Measurements from ENCODE around the gene CRP.

CRP gene

GRCh38 chr1:159714529-159714928, at the start of gene CRP:
Gene CRP (minus strand): TSS chr1:159714589. CDS start chr1:159714485, 104 bp downstream.
- TF ChIP-seq CTCF (IDR thresholded peaks at IDR 0.05; ENCODE audit: extremely low read depth, insufficient read depth, missing control alignments) = no peak
- DNase-seq (ENCODE audit: low spot score) = no peak
- in situ Hi-C loops (cut with MboI; ENCODE audit: low pct_unique_long_range_greater_than_20kb, low sequenced_read_pairs, unreplicated experiment) = no loop called here

- no peak for DNase-seq (ENCODE audit: low spot score)
- TF ChIP-seq CTCF (IDR thresholded peaks at IDR 0.05; ENCODE audit: extremely low read depth, insufficient read depth, missing control alignments) = no peak
- in situ Hi-C loops (cut with MboI; ENCODE audit: low pct_unique_long_range_greater_than_20kb, low sequenced_read_pairs, unreplicated experiment) = no loop called here
Measured at GRCh38 chr1:159763686-159764085, 49.3 kb upstream of the CRP start.

GRCh38 chr1:159756397-159756796, 42.0 kb upstream of the CRP start:
- no peak for TF ChIP-seq CTCF (IDR thresholded peaks at IDR 0.05; ENCODE audit: extremely low read depth, insufficient read depth, missing control alignments)
- in situ Hi-C loops (cut with MboI; ENCODE audit: low pct_unique_long_range_greater_than_20kb, low sequenced_read_pairs, unreplicated experiment) = no loop called here
- no peak for DNase-seq (ENCODE audit: low spot score)

- DNase-seq (ENCODE audit: low spot score) = no peak
- TF ChIP-seq CTCF (IDR thresholded peaks at IDR 0.05; ENCODE audit: extremely low read depth, insufficient read depth, missing control alignments) = no peak
- in situ Hi-C loops (cut with MboI; ENCODE audit: low pct_unique_long_range_greater_than_20kb, low sequenced_read_pairs, unreplicated experiment) = no loop called here
Measured at GRCh38 chr1:159755451-159756007, 41.1 kb upstream of the CRP start.

- DNase-seq (ENCODE audit: low spot score) = no peak
- in situ Hi-C loops (cut with MboI; ENCODE audit: low pct_unique_long_range_greater_than_20kb, low sequenced_read_pairs, unreplicated experiment) = no loop called here
- TF ChIP-seq CTCF (IDR thresholded peaks at IDR 0.05; ENCODE audit: extremely low read depth, insufficient read depth, missing control alignments) = no peak
Measured at GRCh38 chr1:159753386-159753785, 39.0 kb upstream of the CRP start.

- in situ Hi-C loops (cut with MboI; ENCODE audit: low pct_unique_long_range_greater_than_20kb, low sequenced_read_pairs, unreplicated experiment) = no loop called here
- DNase-seq (ENCODE audit: low spot score) = no peak
- TF ChIP-seq CTCF (IDR thresholded peaks at IDR 0.05; ENCODE audit: extremely low read depth, insufficient read depth, missing control alignments) = no peak
Measured at GRCh38 chr1:159752135-159752580, 37.8 kb upstream of the CRP start.

Data from GM13977 (cell line).